K562 (cell line): ENCODE data around the gene CLASP1. TPM values are rescaled to one million over a fixed set of nuclear protein-coding genes. Genes with fewer than 3 reads are reported as not detected.

Source experiments
- DACH1 ChIP-seq: fragments of 450-650 bp; IDR thresholded peaks from 2 replicates; pipeline ENCODE4 v1.6.1; 2018; ENCODE audit not compliant: partially characterized antibody
- HMG20B ChIP-seq: fragments of 250-450 bp; sonication (Bioruptor Pico); IDR thresholded peaks from 2 replicates; pipeline ENCODE4 v1.5.0; 2021; ENCODE audit warnings: mild to moderate bottlenecking
- LEF1 ChIP-seq: fragments of 450-650 bp; IDR thresholded peaks from 2 replicates; pipeline ENCODE4 v1.6.1; 2016; ENCODE audit warnings: mild to moderate bottlenecking
- MCM2 ChIP-seq: fragments of 450-650 bp; IDR thresholded peaks from 2 replicates; pipeline ENCODE4 v1.6.1; 2017; ENCODE audit warnings: low read depth, mild to moderate bottlenecking
- NBN ChIP-seq: fragments of 450-650 bp; IDR thresholded peaks from 2 replicates; pipeline ENCODE4 v1.6.1; 2016; ENCODE audit warnings: low read depth, mild to moderate bottlenecking
- NFE2 ChIP-seq: IDR thresholded peaks from 2 replicates; pipeline ENCODE4 v1.6.1; 2014; ENCODE audit warnings: antibody characterized with exemption, low read depth
- POLR2AphosphoS2 ChIP-seq: IDR thresholded peaks from 2 replicates; pipeline ENCODE4 v1.6.1; 2012; ENCODE audit warnings: low read length, improper control_type of control experiment
- PYGO2 ChIP-seq: fragments of 450-650 bp; IDR thresholded peaks from 2 replicates; pipeline ENCODE4 v1.6.1; 2016; ENCODE audit warnings: mild to moderate bottlenecking, missing genetic modification characterization, moderate library complexity, missing compliant biosample characterization
- RBM15 ChIP-seq: fragments of 200-400 bp; formaldehyde crosslinking; IDR thresholded peaks from 2 replicates; pipeline ENCODE4 v1.6.1; 2018; ENCODE audit warnings: mild to moderate bottlenecking, low read length, moderate library complexity; ENCODE audit not compliant: insufficient read depth
- RBM17 ChIP-seq: fragments of 200-400 bp; formaldehyde crosslinking; IDR thresholded peaks from 2 replicates; pipeline ENCODE4 v1.6.1; 2017; ENCODE audit warnings: low read depth, mild to moderate bottlenecking, low read length, borderline replicate concordance
- RCOR1 ChIP-seq, 2 experiments: IDR thresholded peaks; 2 replicates each; pipeline ENCODE4 v1.6.1; 2012; ENCODE audit warnings: low read depth in 2 of 2, low read length in 2 of 2, borderline replicate concordance in 1 of 2, improper control_type of control experiment in 1 of 2
- RNF2 ChIP-seq: sonication (generic); IDR thresholded peaks from 2 replicates; pipeline ENCODE4 v1.6.1; 2016
- SRSF7 ChIP-seq: fragments of 200-400 bp; formaldehyde crosslinking; optimal IDR thresholded peaks from 2 replicates; pipeline ENCODE3; 2017; ENCODE audit warnings: mild to moderate bottlenecking, low read depth, low read length
- SUPT5H ChIP-seq: fragments of 450-650 bp; IDR thresholded peaks from 2 replicates; pipeline ENCODE4 v1.6.1; 2016
- TAF9B ChIP-seq: fragments of 450-650 bp; IDR thresholded peaks from 2 replicates; pipeline ENCODE4 v1.6.1; 2018; ENCODE audit warnings: mild to moderate bottlenecking; ENCODE audit not compliant: partially characterized antibody
- TRIM24 ChIP-seq, 2 experiments: fragments of 450-650 bp; IDR thresholded peaks; 2 replicates each; pipeline ENCODE4 v1.6.1; 2016
- XRCC5 ChIP-seq: fragments of 200-400 bp; formaldehyde crosslinking; IDR thresholded peaks from 2 replicates; pipeline ENCODE4 v1.6.1; 2017; ENCODE audit warnings: low read depth, mild to moderate bottlenecking, low read length
- ZFP1 ChIP-seq: fragments of 450-650 bp; formaldehyde crosslinking; IDR thresholded peaks from 2 replicates; pipeline ENCODE4 v1.4.0; 2020; ENCODE audit warnings: mild to moderate bottlenecking, mixed read lengths
- ZKSCAN1 ChIP-seq: fragments of 150-350 bp; IDR thresholded peaks from 2 replicates; pipeline ENCODE4 v1.6.1; 2016; ENCODE audit warnings: low read depth, low read length
- ZNF212 ChIP-seq: fragments of 450-650 bp; formaldehyde crosslinking; IDR thresholded peaks from 2 replicates; pipeline ENCODE4 v1.4.0; 2020; ENCODE audit warnings: mild to moderate bottlenecking
- ZNF3 ChIP-seq: fragments of 250-450 bp; sonication (Bioruptor Pico); IDR thresholded peaks from 2 replicates; pipeline ENCODE4 v1.5.0; 2021; ENCODE audit warnings: mild to moderate bottlenecking, moderate library complexity
- ZNF316 ChIP-seq: fragments of 450-650 bp; IDR thresholded peaks from 2 replicates; pipeline ENCODE4 v1.6.1; 2016
- ZNF408 ChIP-seq: fragments of 250-450 bp; sonication (Bioruptor Pico); IDR thresholded peaks from 2 replicates; pipeline ENCODE4 v1.4.0; 2020; ENCODE audit warnings: low read depth, mild to moderate bottlenecking, moderate library complexity
- ZNF583 ChIP-seq: fragments of 250-450 bp; sonication (Bioruptor Pico); IDR thresholded peaks from 2 replicates; pipeline ENCODE4 v1.4.0; 2020
- polyA plus RNA-seq, 8 experiments: library from polyadenylated mRNA; depleted of rRNA in 4 of 8; stranded (reverse) in 5 of 8; unstranded in 3 of 8; fragments of >200 nt; fragmentation: Nextera tagmentation in 2 of 8; fragmentation: Illumina TruSeq in 1 of 8; extraction: Ambion mirVana in 2 of 8; extraction: Trizol in 1 of 8; gene quantifications; 2 replicates each; pipeline versions ENCODE4 v1.2.1 to v1.2.3, GENCODE V29; 2011 to 2014; ENCODE audit warnings: inconsistent platforms in 1 of 8, missing spikeins in 1 of 8
- total RNA-seq, 7 experiments: library from RNA; depleted of rRNA in 6 of 7; stranded (reverse); fragments of >200 nt in 6 of 7; fragmentation: Illumina TruSeq in 2 of 7; extraction: Trizol in 2 of 7; gene quantifications; 2 replicates each; pipeline versions ENCODE4 v1.2.1 to v1.2.3, GENCODE V29; 2011 to 2021; ENCODE audit warnings: low replicate concordance in 1 of 7
- TF ChIP-seq, protein P1 (sequence below): fragments of 250-450 bp; sonication (Bioruptor Pico); IDR thresholded peaks from 2 replicates; pipeline ENCODE4 v1.4.0; 2020; ENCODE audit warnings: mild to moderate bottlenecking, moderate library complexity
- TF ChIP-seq, protein P2 (sequence below): fragments of 250-450 bp; sonication (Bioruptor Pico); IDR thresholded peaks from 2 replicates; pipeline ENCODE4 v1.4.0; 2020; ENCODE audit warnings: mild to moderate bottlenecking
- TF ChIP-seq, protein P3 (sequence below): fragments of 250-450 bp; sonication (Bioruptor Pico); IDR thresholded peaks from 2 replicates; pipeline ENCODE4 v1.5.0; 2021
- TF ChIP-seq, protein P4 (sequence below): fragments of 250-450 bp; sonication (Bioruptor Pico); IDR thresholded peaks from 2 replicates; pipeline ENCODE4 v1.9.0; 2021; ENCODE audit warnings: mild to moderate bottlenecking

Gene CLASP1
- total and polyA plus RNA-seq, 9 of the 15 experiments (the other 6 are each of a cell fraction or from before 2014, with no cell fraction given) = 1.7 to 40.3 (median 20.7) TPM

DNA sequence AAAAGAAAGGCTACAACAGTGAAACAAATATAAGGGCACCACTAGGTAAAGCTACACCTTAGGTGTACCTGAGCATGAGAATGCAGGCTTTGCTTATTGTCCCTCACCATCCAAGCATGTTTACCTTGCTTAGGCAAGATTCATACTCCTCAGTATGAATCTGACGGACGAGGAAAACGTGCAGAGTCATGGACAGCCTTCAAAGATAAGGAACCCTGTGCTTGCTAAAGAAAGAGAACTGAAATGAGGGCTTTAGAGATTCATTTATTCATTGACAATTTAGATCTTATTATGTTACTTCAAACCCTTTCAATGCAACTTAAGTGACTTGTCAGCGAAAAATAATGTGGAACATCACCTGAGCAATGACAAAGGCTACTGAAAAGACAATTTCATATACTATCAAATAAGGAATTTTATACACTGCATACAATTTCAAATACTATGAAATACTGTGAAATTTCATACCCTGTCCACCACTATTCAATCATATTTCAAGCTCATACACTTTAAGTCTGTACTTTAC, 21.7 kb downstream of the CLASP1 start (continued):
- TF ChIP-seq XRCC5 (no peak), RBM15 (no peak), NBN (peak; percentile 48; the same call in 1 of the 2 replicates), TAF9B (no peak), ZNF583 (CRISPR knock-in tag) (no peak), MCM2 (no peak), TRIM24 (IDR thresholded peaks at IDR 0.05) (peak; percentile 7 to 54; a peak in 2 of 4 replicates), PYGO2 (tag) (no peak), HMG20B (CRISPR knock-in tag) (no peak), ZKSCAN1 (no peak), RNF2 (no peak), DACH1 (no peak), SRSF7 (no peak), POLR2AphosphoS2 (no peak), ZNF316 (peak; percentile 96), SUPT5H (no peak), NFE2 (peak; percentile 99), ZFP1 (CRISPR knock-in tag) (no peak), ZNF212 (CRISPR knock-in tag) (no peak), RBM17 (no peak), RCOR1 (IDR thresholded peaks at IDR 0.05; ENCODE audit: borderline replicate concordance in 1 of 2, low read depth in 2 of 2, low read length in 2 of 2) (peak in 1 of 2 experiments; percentile 85; a peak in 2 of 4 replicates), ZNF3 (CRISPR knock-in tag) (no peak), LEF1 (peak; percentile 37; the same call in 1 of the 2 replicates), ZNF408 (CRISPR knock-in tag) (no peak)
- TF ChIP-seq, protein P1, sequence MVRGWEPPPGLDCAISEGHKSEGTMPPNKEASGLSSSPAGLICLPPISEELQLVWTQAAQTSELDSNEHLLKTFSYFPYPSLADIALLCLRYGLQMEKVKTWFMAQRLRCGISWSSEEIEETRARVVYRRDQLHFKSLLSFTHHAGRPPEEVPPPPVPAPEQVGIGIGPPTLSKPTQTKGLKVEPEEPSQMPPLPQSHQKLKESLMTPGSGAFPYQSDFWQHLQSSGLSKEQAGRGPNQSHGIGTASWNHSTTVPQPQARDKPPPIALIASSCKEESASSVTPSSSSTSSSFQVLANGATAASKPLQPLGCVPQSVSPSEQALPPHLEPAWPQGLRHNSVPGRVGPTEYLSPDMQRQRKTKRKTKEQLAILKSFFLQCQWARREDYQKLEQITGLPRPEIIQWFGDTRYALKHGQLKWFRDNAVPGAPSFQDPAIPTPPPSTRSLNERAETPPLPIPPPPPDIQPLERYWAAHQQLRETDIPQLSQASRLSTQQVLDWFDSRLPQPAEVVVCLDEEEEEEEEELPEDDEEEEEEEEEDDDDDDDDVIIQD (CRISPR knock-in tag) = no peak
- TF ChIP-seq, protein P2, sequence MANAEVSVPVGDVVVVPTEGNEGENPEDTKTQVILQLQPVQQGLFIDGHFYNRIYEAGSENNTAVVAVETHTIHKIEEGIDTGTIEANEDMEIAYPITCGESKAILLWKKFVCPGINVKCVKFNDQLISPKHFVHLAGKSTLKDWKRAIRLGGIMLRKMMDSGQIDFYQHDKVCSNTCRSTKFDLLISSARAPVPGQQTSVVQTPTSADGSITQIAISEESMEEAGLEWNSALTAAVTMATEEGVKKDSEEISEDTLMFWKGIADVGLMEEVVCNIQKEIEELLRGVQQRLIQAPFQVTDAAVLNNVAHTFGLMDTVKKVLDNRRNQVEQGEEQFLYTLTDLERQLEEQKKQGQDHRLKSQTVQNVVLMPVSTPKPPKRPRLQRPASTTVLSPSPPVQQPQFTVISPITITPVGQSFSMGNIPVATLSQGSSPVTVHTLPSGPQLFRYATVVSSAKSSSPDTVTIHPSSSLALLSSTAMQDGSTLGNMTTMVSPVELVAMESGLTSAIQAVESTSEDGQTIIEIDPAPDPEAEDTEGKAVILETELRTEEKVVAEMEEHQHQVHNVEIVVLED = no peak
- TF ChIP-seq, protein P3, sequence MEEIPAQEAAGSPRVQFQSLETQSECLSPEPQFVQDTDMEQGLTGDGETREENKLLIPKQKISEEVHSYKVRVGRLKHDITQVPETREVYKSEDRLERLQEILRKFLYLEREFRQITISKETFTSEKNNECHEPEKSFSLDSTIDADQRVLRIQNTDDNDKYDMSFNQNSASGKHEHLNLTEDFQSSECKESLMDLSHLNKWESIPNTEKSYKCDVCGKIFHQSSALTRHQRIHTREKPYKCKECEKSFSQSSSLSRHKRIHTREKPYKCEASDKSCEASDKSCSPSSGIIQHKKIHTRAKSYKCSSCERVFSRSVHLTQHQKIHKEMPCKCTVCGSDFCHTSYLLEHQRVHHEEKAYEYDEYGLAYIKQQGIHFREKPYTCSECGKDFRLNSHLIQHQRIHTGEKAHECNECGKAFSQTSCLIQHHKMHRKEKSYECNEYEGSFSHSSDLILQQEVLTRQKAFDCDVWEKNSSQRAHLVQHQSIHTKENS (CRISPR knock-in tag) = no peak
- TF ChIP-seq, protein P4, sequence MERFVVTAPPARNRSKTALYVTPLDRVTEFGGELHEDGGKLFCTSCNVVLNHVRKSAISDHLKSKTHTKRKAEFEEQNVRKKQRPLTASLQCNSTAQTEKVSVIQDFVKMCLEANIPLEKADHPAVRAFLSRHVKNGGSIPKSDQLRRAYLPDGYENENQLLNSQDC (CRISPR knock-in tag) = no peak
